Peyer's patch (tissue), 4 donors: Measurements from ENCODE around the gene SEMA4C. TPM values are rescaled to one million over a fixed set of nuclear protein-coding genes. Genes with fewer than 3 reads are reported as not detected.

ENCODE experiments used
- DNase-seq, 3 donors: peaks; one replicate each; pipeline ENCODE4 v3.0.0-alpha.2; 2017 to 2019
- H3K27ac ChIP-seq, 4 donors: fragments of 200-600 bp; sonication (generic); one replicate each; pipeline ENCODE4 v1.5.1; 2016 to 2019
- H3K27me3 ChIP-seq, 2 donors: fragments of 200-600 bp; sonication (generic); one replicate each; pipeline ENCODE4 v1.5.1; 2019
- H3K36me3 ChIP-seq, 3 donors: fragments of 200-600 bp; sonication (generic); one replicate each; pipeline ENCODE4 v1.5.1; 2016 to 2019
- H3K4me1 ChIP-seq, 4 donors: fragments of 200-600 bp; sonication (generic); one replicate each; pipeline ENCODE4 v1.5.1; 2016 to 2019
- H3K4me3 ChIP-seq, 4 donors: fragments of 200-600 bp; sonication (generic); 1 replicate in 3 of 4; 2 replicates in 1 of 4; pipeline ENCODE4 v1.5.1; 2016 to 2019; ENCODE audit warnings: mild to moderate bottlenecking in 1 of 4
- H3K9me3 ChIP-seq, 4 donors: fragments of 200-600 bp; sonication (generic); one replicate each; pipeline ENCODE4 v1.5.1; 2016 to 2019; ENCODE audit warnings: mild to moderate bottlenecking in 1 of 4
- CTCF ChIP-seq, 6 experiments: fragments of 450-650 bp in 4 of 6; fragments of 200-600 bp in 2 of 6; sonication (generic) in 1 of 6; IDR thresholded peaks; one replicate each; pipeline ENCODE4 v1.5.1; 2017 to 2019; ENCODE audit warnings: antibody characterized with exemption in 6 of 6, mild to moderate bottlenecking in 3 of 6, moderate library complexity in 1 of 6
- POLR2A ChIP-seq, 2 donors: fragments of 450-650 bp; IDR thresholded peaks; one replicate each; pipeline ENCODE4 v1.5.1; 2017; ENCODE audit warnings: antibody characterized with exemption in 2 of 2, mild to moderate bottlenecking in 2 of 2, moderate library complexity in 2 of 2
- total RNA-seq, 4 donors: library from RNA; depleted of rRNA; stranded (reverse); fragments of >200 nt; gene quantifications; one replicate each; pipeline ENCODE4 v1.1.0, GENCODE V29; 2016

Gene SEMA4C
- total RNA-seq, 4 donors from 2014 or later: 4.2 to 19.0 (median 13.9) TPM

- no peak for DNase-seq
- Histone ChIP-seq H3K4me1 (peaks cover 0 to 12% (median 5%) of the 10 kb centered on the region in 4 donors), H3K36me3 (peaks cover 0 to 59% (median 0%) of the 10 kb centered on the region in 3 donors)
Measured at GRCh38 chr2:96852667-96853066, 17.2 kb downstream of the SEMA4C start.

GRCh38 chr2:96848264-96848663, 21.6 kb downstream of the SEMA4C start:
- Histone ChIP-seq H3K4me3 (no peak overlapping the region), H3K36me3 (peaks cover 0 to 66% (median 0%) of the 10 kb centered on the region in 3 donors), H3K27ac (no peak overlapping the region), H3K27me3 (no peaks in the 10 kb centered on the region), H3K9me3 (no peaks in the 10 kb centered on the region), H3K4me1 (no peaks in the 10 kb centered on the region)
- no peak for DNase-seq
- no peak for TF ChIP-seq CTCF (IDR thresholded peaks at IDR 0.05)
- TF ChIP-seq POLR2A (IDR thresholded peaks at IDR 0.05): no peak

More at GRCh38 chr2:96852667-96853066, 17.2 kb downstream of the SEMA4C start:
- Histone ChIP-seq H3K9me3 (no peaks in the 10 kb centered on the region), H3K27ac (no peak overlapping the region), H3K4me3 (no peak overlapping the region), H3K27me3 (no peaks in the 10 kb centered on the region)
- TF ChIP-seq POLR2A (IDR thresholded peaks at IDR 0.05) (no peak), CTCF (IDR thresholded peaks at IDR 0.05) (no peak)

GRCh38 chr2:96847586-96847985, 22.3 kb downstream of the SEMA4C start:
- Histone ChIP-seq H3K4me1 (no peaks in the 10 kb centered on the region), H3K9me3 (no peaks in the 10 kb centered on the region), H3K27ac (no peak overlapping the region), H3K27me3 (no peaks in the 10 kb centered on the region), H3K36me3 (peaks cover 0 to 60% (median 0%) of the 10 kb centered on the region in 3 donors), H3K4me3 (no peak overlapping the region)
- TF ChIP-seq CTCF (IDR thresholded peaks at IDR 0.05): no peak
- no peak for TF ChIP-seq POLR2A (IDR thresholded peaks at IDR 0.05)
- DNase-seq: no peak

GRCh38 chr2:96846825-96847224, 23.1 kb downstream of the SEMA4C start:
- DNase-seq: no peak
- Histone ChIP-seq H3K27me3 (no peaks in the 10 kb centered on the region), H3K36me3 (peaks cover 0 to 56% (median 0%) of the 10 kb centered on the region in 3 donors), H3K4me3 (no peak overlapping the region), H3K27ac (no peak overlapping the region), H3K4me1 (no peaks in the 10 kb centered on the region), H3K9me3 (no peaks in the 10 kb centered on the region)
- TF ChIP-seq CTCF (IDR thresholded peaks at IDR 0.05) (no peak), POLR2A (IDR thresholded peaks at IDR 0.05) (no peak)

- Histone ChIP-seq H3K9me3 (no peaks in the 10 kb centered on the region), H3K4me1 (peaks cover 0 to 8% (median 2%) of the 10 kb centered on the region in 4 donors), H3K4me3 (no peak overlapping the region), H3K36me3 (peaks cover 0 to 31% (median 0%) of the 10 kb centered on the region in 3 donors), H3K27ac (no peak overlapping the region), H3K27me3 (no peaks in the 10 kb centered on the region)
- TF ChIP-seq POLR2A (IDR thresholded peaks at IDR 0.05) (no peak), CTCF (IDR thresholded peaks at IDR 0.05) (no peak)
- DNase-seq: no peak
Measured at GRCh38 chr2:96844405-96844808, 25.5 kb downstream of the SEMA4C start.
